Fibroblast of mammary gland (primary cell): ENCODE results near the gene GNAL.

Source experiments
- DNase-seq: peaks from one replicate; pipeline ENCODE4 v3.0.0-alpha.2; 2010; ENCODE audit warnings: low read depth
- H3K4me3 ChIP-seq: 2 replicates; pipeline ENCODE4 v1.5.1; 2011; ENCODE audit warnings: low read depth, mild to moderate bottlenecking, low read length, moderate library complexity; ENCODE audit not compliant: control insufficient read depth
- CTCF ChIP-seq: conservative IDR thresholded peaks from 2 replicates; pipeline ENCODE4 v1.5.1; 2011; ENCODE audit warnings: low read depth, low read length, inconsistent platforms; ENCODE audit not compliant: control insufficient read depth, insufficient read depth

Gene GNAL

GRCh38 chr18:11872479-11873136 is 183.5 kb downstream of the GNAL start:
- H3K4me3 ChIP-seq, result no peak overlapping the region
- no peak for DNase-seq
- TF ChIP-seq CTCF, result peak; percentile 49

GRCh38 chr18:11873670-11874340 is 184.7 kb downstream of the GNAL start:
- no peak for TF ChIP-seq CTCF
- no peak overlapping the region for H3K4me3 ChIP-seq
- DNase-seq, result no peak

- no peak for DNase-seq
- no peak for TF ChIP-seq CTCF
- no peak overlapping the region for H3K4me3 ChIP-seq
Measured at GRCh38 chr18:11874676-11875075, 185.6 kb downstream of the GNAL start.

GRCh38 chr18:11877497-11878135 is 188.6 kb downstream of the GNAL start:
- H3K4me3 ChIP-seq, result no peak overlapping the region
- no peak for TF ChIP-seq CTCF
- DNase-seq, result no peak

GRCh38 chr18:11880586-11881304 is 191.7 kb downstream of the GNAL start:
- no peak for TF ChIP-seq CTCF
- no peak for DNase-seq
- H3K4me3 ChIP-seq, result no peak overlapping the region

GRCh38 chr18:11882636-11883035 is 193.6 kb downstream of the GNAL start:
- no peak overlapping the region for H3K4me3 ChIP-seq
- no peak for TF ChIP-seq CTCF
- DNase-seq, result no peak
